K562 (cell line): ENCODE results near the gene SKAP1. TPM values are rescaled to one million over a fixed set of nuclear protein-coding genes. Genes with fewer than 3 reads are reported as not detected.
A peak's percentile ranks its signal among the peaks of the same experiment; 100 is the strongest.

ENCODE experiments used
- BCOR ChIP-seq: fragments of 450-650 bp; IDR thresholded peaks from 2 replicates; pipeline ENCODE4 v1.6.1; 2016
- CHD2 ChIP-seq: IDR thresholded peaks from 2 replicates; pipeline ENCODE4 v1.6.1; 2011; ENCODE audit warnings: low read depth, low read length
- GABPB1 ChIP-seq: sonication (generic); formaldehyde crosslinking; IDR thresholded peaks from 2 replicates; pipeline ENCODE4 v1.8.0; 2022; ENCODE audit warnings: mild to moderate bottlenecking, missing genetic modification reagents
- GTF2A2 ChIP-seq: IDR thresholded peaks from 2 replicates; pipeline ENCODE4 v1.6.1; 2016; ENCODE audit warnings: mild to moderate bottlenecking, missing genetic modification characterization, missing compliant biosample characterization
- HCFC1 ChIP-seq: IDR thresholded peaks from 2 replicates; pipeline ENCODE4 v1.6.1; 2012; ENCODE audit warnings: low read depth, low read length, improper control_type of control experiment
- MEIS2 ChIP-seq: fragments of 450-650 bp; IDR thresholded peaks from 2 replicates; pipeline ENCODE4 v1.6.1; 2014; ENCODE audit warnings: mild to moderate bottlenecking; ENCODE audit not compliant: partially characterized antibody
- NFE2 ChIP-seq: IDR thresholded peaks from 2 replicates; pipeline ENCODE4 v1.6.1; 2014; ENCODE audit warnings: antibody characterized with exemption, low read depth
- SMAD4 ChIP-seq: fragments of 250-450 bp; sonication (Bioruptor Pico); conservative IDR thresholded peaks from 2 replicates; pipeline ENCODE4 v1.8.0; 2021; ENCODE audit warnings: inconsistent platforms, mild to moderate bottlenecking, moderate library complexity
- ZBTB17 ChIP-seq: fragments of 450-650 bp; formaldehyde crosslinking; IDR thresholded peaks from 2 replicates; pipeline ENCODE4 v1.4.0; 2020; ENCODE audit warnings: mild to moderate bottlenecking
- ZNF174 ChIP-seq: fragments of 250-450 bp; sonication (Bioruptor Pico); IDR thresholded peaks from 2 replicates; pipeline ENCODE4 v1.4.0; 2020; ENCODE audit warnings: mild to moderate bottlenecking
- ZNF551 ChIP-seq: fragments of 250-450 bp; sonication (Bioruptor Pico); IDR thresholded peaks from 2 replicates; pipeline ENCODE4 v1.5.0; 2021; ENCODE audit warnings: mild to moderate bottlenecking, moderate library complexity
- polyA plus RNA-seq, 8 experiments: library from polyadenylated mRNA; depleted of rRNA in 4 of 8; stranded (reverse) in 5 of 8; unstranded in 3 of 8; fragments of >200 nt; fragmentation: Nextera tagmentation in 2 of 8; fragmentation: Illumina TruSeq in 1 of 8; extraction: Ambion mirVana in 2 of 8; extraction: Trizol in 1 of 8; gene quantifications; 2 replicates each; pipeline versions ENCODE4 v1.2.1 to v1.2.3, GENCODE V29; 2011 to 2014; ENCODE audit warnings: inconsistent platforms in 1 of 8, missing spikeins in 1 of 8
- total RNA-seq, 7 experiments: library from RNA; depleted of rRNA in 6 of 7; stranded (reverse); fragments of >200 nt in 6 of 7; fragmentation: Illumina TruSeq in 2 of 7; extraction: Trizol in 2 of 7; gene quantifications; 2 replicates each; pipeline versions ENCODE4 v1.2.1 to v1.2.3, GENCODE V29; 2011 to 2021; ENCODE audit warnings: low replicate concordance in 1 of 7
- TF ChIP-seq, protein P1 (sequence below): fragments of 450-650 bp; IDR thresholded peaks from 2 replicates; pipeline ENCODE4 v1.6.1; 2014; ENCODE audit warnings: low read depth, mild to moderate bottlenecking, moderate library complexity, borderline replicate concordance
- TF ChIP-seq, protein P2 (sequence below): fragments of 450-650 bp; IDR thresholded peaks from 2 replicates; pipeline ENCODE4 v1.6.1; 2016; ENCODE audit warnings: mild to moderate bottlenecking, moderate library complexity

The SKAP1 gene
- total and polyA plus RNA-seq, 9 of the 15 experiments (the other 6 are each of a cell fraction or from before 2014, with no cell fraction given): 0.06 to 0.80 (median 0.10) TPM; not detected in 4

- TF ChIP-seq BCOR: peak; percentile 57; the same call in 1 of the 2 replicates
- TF ChIP-seq NFE2: no peak
- peak; percentile 94 for TF ChIP-seq HCFC1
- TF ChIP-seq SMAD4 (CRISPR knock-in tag): peak; percentile 91
- TF ChIP-seq CHD2: 0 out of 2 replicates have a peak, but pooled peaks have one; percentile 14
- 0 out of 2 replicates have a peak, but pooled peaks have one; percentile 24 for TF ChIP-seq ZBTB17 (CRISPR knock-in tag)
- no peak for TF ChIP-seq ZNF174 (CRISPR knock-in tag)
- TF ChIP-seq, protein P1, sequence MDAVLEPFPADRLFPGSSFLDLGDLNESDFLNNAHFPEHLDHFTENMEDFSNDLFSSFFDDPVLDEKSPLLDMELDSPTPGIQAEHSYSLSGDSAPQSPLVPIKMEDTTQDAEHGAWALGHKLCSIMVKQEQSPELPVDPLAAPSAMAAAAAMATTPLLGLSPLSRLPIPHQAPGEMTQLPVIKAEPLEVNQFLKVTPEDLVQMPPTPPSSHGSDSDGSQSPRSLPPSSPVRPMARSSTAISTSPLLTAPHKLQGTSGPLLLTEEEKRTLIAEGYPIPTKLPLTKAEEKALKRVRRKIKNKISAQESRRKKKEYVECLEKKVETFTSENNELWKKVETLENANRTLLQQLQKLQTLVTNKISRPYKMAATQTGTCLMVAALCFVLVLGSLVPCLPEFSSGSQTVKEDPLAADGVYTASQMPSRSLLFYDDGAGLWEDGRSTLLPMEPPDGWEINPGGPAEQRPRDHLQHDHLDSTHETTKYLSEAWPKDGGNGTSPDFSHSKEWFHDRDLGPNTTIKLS: peak; percentile 88
- TF ChIP-seq MEIS2: peak; percentile 88
- no peak for TF ChIP-seq ZNF551 (CRISPR knock-in tag)
- TF ChIP-seq, protein P2, sequence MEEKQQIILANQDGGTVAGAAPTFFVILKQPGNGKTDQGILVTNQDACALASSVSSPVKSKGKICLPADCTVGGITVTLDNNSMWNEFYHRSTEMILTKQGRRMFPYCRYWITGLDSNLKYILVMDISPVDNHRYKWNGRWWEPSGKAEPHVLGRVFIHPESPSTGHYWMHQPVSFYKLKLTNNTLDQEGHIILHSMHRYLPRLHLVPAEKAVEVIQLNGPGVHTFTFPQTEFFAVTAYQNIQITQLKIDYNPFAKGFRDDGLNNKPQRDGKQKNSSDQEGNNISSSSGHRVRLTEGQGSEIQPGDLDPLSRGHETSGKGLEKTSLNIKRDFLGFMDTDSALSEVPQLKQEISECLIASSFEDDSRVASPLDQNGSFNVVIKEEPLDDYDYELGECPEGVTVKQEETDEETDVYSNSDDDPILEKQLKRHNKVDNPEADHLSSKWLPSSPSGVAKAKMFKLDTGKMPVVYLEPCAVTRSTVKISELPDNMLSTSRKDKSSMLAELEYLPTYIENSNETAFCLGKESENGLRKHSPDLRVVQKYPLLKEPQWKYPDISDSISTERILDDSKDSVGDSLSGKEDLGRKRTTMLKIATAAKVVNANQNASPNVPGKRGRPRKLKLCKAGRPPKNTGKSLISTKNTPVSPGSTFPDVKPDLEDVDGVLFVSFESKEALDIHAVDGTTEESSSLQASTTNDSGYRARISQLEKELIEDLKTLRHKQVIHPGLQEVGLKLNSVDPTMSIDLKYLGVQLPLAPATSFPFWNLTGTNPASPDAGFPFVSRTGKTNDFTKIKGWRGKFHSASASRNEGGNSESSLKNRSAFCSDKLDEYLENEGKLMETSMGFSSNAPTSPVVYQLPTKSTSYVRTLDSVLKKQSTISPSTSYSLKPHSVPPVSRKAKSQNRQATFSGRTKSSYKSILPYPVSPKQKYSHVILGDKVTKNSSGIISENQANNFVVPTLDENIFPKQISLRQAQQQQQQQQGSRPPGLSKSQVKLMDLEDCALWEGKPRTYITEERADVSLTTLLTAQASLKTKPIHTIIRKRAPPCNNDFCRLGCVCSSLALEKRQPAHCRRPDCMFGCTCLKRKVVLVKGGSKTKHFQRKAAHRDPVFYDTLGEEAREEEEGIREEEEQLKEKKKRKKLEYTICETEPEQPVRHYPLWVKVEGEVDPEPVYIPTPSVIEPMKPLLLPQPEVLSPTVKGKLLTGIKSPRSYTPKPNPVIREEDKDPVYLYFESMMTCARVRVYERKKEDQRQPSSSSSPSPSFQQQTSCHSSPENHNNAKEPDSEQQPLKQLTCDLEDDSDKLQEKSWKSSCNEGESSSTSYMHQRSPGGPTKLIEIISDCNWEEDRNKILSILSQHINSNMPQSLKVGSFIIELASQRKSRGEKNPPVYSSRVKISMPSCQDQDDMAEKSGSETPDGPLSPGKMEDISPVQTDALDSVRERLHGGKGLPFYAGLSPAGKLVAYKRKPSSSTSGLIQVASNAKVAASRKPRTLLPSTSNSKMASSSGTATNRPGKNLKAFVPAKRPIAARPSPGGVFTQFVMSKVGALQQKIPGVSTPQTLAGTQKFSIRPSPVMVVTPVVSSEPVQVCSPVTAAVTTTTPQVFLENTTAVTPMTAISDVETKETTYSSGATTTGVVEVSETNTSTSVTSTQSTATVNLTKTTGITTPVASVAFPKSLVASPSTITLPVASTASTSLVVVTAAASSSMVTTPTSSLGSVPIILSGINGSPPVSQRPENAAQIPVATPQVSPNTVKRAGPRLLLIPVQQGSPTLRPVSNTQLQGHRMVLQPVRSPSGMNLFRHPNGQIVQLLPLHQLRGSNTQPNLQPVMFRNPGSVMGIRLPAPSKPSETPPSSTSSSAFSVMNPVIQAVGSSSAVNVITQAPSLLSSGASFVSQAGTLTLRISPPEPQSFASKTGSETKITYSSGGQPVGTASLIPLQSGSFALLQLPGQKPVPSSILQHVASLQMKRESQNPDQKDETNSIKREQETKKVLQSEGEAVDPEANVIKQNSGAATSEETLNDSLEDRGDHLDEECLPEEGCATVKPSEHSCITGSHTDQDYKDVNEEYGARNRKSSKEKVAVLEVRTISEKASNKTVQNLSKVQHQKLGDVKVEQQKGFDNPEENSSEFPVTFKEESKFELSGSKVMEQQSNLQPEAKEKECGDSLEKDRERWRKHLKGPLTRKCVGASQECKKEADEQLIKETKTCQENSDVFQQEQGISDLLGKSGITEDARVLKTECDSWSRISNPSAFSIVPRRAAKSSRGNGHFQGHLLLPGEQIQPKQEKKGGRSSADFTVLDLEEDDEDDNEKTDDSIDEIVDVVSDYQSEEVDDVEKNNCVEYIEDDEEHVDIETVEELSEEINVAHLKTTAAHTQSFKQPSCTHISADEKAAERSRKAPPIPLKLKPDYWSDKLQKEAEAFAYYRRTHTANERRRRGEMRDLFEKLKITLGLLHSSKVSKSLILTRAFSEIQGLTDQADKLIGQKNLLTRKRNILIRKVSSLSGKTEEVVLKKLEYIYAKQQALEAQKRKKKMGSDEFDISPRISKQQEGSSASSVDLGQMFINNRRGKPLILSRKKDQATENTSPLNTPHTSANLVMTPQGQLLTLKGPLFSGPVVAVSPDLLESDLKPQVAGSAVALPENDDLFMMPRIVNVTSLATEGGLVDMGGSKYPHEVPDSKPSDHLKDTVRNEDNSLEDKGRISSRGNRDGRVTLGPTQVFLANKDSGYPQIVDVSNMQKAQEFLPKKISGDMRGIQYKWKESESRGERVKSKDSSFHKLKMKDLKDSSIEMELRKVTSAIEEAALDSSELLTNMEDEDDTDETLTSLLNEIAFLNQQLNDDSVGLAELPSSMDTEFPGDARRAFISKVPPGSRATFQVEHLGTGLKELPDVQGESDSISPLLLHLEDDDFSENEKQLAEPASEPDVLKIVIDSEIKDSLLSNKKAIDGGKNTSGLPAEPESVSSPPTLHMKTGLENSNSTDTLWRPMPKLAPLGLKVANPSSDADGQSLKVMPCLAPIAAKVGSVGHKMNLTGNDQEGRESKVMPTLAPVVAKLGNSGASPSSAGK: peak; percentile 59; the same call in 1 of the 2 replicates
- TF ChIP-seq GTF2A2 (tag): no peak
- TF ChIP-seq GABPB1 (CRISPR knock-in tag): peak; percentile 87
These were observed 328.8 kb downstream of the SKAP1 start, which contains the start of gene CBX1 (continued) for GRCh38 chr17:48101012-48101720.
